H9 (cell line): Measurements from ENCODE around the gene CREB3L2. TPM values are rescaled to one million over a fixed set of nuclear protein-coding genes. Genes with fewer than 3 reads are reported as not detected.

Experiments used
- DNase-seq: peaks from one replicate; pipeline ENCODE4 v3.0.0-alpha.2; 2017
- H2AFZ ChIP-seq: one replicate; pipeline ENCODE4 v1.6.1; 2013; ENCODE audit warnings: mild to moderate bottlenecking, low read length, control low read depth, moderate library complexity
- H2AK5ac ChIP-seq: 2 replicates; pipeline ENCODE4 v1.6.1; 2013; ENCODE audit warnings: low read length, control low read depth, mixed read lengths; ENCODE audit not compliant: insufficient read length
- H2BK120ac ChIP-seq: one replicate; pipeline ENCODE4 v1.6.1; 2013; ENCODE audit warnings: low read depth, mild to moderate bottlenecking, low read length, control low read depth, inconsistent platforms; ENCODE audit not compliant: poor library complexity, severe bottlenecking
- H2BK12ac ChIP-seq: 2 replicates; pipeline ENCODE4 v1.6.1; 2013; ENCODE audit warnings: low read length, control low read depth, mixed read lengths, low read depth; ENCODE audit not compliant: insufficient read length
- H2BK15ac ChIP-seq: 2 replicates; pipeline ENCODE4 v1.6.1; 2013; ENCODE audit warnings: low read depth, low read length, control low read depth
- H2BK20ac ChIP-seq: one replicate; pipeline ENCODE4 v1.6.1; 2013; ENCODE audit warnings: low read depth, mild to moderate bottlenecking, low read length, control low read depth, inconsistent platforms; ENCODE audit not compliant: poor library complexity, severe bottlenecking
- H2BK5ac ChIP-seq: 2 replicates; pipeline ENCODE4 v1.6.1; 2013; ENCODE audit warnings: low read length, control low read depth, mixed read lengths; ENCODE audit not compliant: insufficient read length
- H3K14ac ChIP-seq: 2 replicates; pipeline ENCODE4 v1.6.1; 2013; ENCODE audit warnings: low read length, control low read depth; ENCODE audit not compliant: insufficient read depth
- H3K18ac ChIP-seq: 2 replicates; pipeline ENCODE4 v1.6.1; 2013; ENCODE audit warnings: low read depth, mild to moderate bottlenecking, mixed read lengths, low read length, control low read depth; ENCODE audit not compliant: insufficient read length
- H3K23ac ChIP-seq: 2 replicates; pipeline ENCODE4 v1.6.1; 2013; ENCODE audit warnings: low read length, control low read depth, mixed read lengths, low read depth; ENCODE audit not compliant: insufficient read length
- H3K23me2 ChIP-seq: 2 replicates; pipeline ENCODE4 v1.6.1; 2013; ENCODE audit warnings: low read depth, mild to moderate bottlenecking, mixed read lengths, low read length, control low read depth; ENCODE audit not compliant: insufficient read length, poor library complexity, severe bottlenecking
- H3K27ac ChIP-seq: 2 replicates; pipeline ENCODE4 v1.5.1; 2013; ENCODE audit warnings: low read length, control low read depth, mixed read lengths, low read depth; ENCODE audit not compliant: insufficient read length
- H3K27me3 ChIP-seq: 2 replicates; pipeline ENCODE4 v1.6.1; 2013; ENCODE audit warnings: low read length, control low read depth, inconsistent platforms; ENCODE audit not compliant: insufficient read depth
- H3K4ac ChIP-seq: 2 replicates; pipeline ENCODE4 v1.6.1; 2013; ENCODE audit warnings: low read depth, mild to moderate bottlenecking, control low read depth, inconsistent platforms, low read length, moderate library complexity
- H3K4me1 ChIP-seq: 2 replicates; pipeline ENCODE4 v1.6.1; 2013; ENCODE audit warnings: low read length, control low read depth, inconsistent platforms; ENCODE audit not compliant: insufficient read depth
- H3K4me2 ChIP-seq: 2 replicates; pipeline ENCODE4 v1.6.1; 2013; ENCODE audit warnings: low read length, control low read depth, mixed read lengths; ENCODE audit not compliant: insufficient read length, insufficient read depth
- H3K56ac ChIP-seq: 2 replicates; pipeline ENCODE4 v1.6.1; 2013; ENCODE audit warnings: low read depth, mild to moderate bottlenecking, mixed read lengths, low read length, control low read depth; ENCODE audit not compliant: insufficient read length
- H3K79me1 ChIP-seq: 2 replicates; pipeline ENCODE4 v1.6.1; 2013; ENCODE audit warnings: low read depth, mild to moderate bottlenecking, moderate library complexity, low read length, control low read depth, inconsistent platforms; ENCODE audit not compliant: insufficient read depth, poor library complexity, severe bottlenecking
- H3K79me2 ChIP-seq: 2 replicates; pipeline ENCODE4 v1.6.1; 2013; ENCODE audit warnings: low read length, control low read depth, inconsistent platforms; ENCODE audit not compliant: insufficient read depth
- H3K9ac ChIP-seq: 2 replicates; pipeline ENCODE4 v1.6.1; 2013; ENCODE audit warnings: low read length, control low read depth, mixed read lengths; ENCODE audit not compliant: insufficient read length; ENCODE audit errors: extremely low read depth
- H3K9me3 ChIP-seq: one replicate; pipeline ENCODE4 v1.6.1; 2013; ENCODE audit warnings: low read depth, low read length, inconsistent platforms; ENCODE audit not compliant: control insufficient read depth
- H3T11ph ChIP-seq: one replicate; pipeline ENCODE4 v1.6.1; 2013; ENCODE audit warnings: mild to moderate bottlenecking, low read length, control low read depth, inconsistent platforms
- H4K20me1 ChIP-seq: one replicate; pipeline ENCODE4 v1.6.1; 2013; ENCODE audit not compliant: control insufficient read depth, insufficient read length, insufficient read depth
- H4K5ac ChIP-seq: 2 replicates; pipeline ENCODE4 v1.6.1; 2013; ENCODE audit warnings: low read depth, mild to moderate bottlenecking, mixed read lengths, low read length, control low read depth; ENCODE audit not compliant: insufficient read length
- H4K8ac ChIP-seq: replicated peaks from 2 replicates; pipeline ENCODE4 v1.6.1; 2013; ENCODE audit warnings: low read length, control low read depth, mixed read lengths, low read depth; ENCODE audit not compliant: insufficient read length
- H4K91ac ChIP-seq: 2 replicates; pipeline ENCODE4 v1.6.1; 2013; ENCODE audit warnings: low read depth, mild to moderate bottlenecking, moderate library complexity, mixed read lengths, low read length, control low read depth; ENCODE audit not compliant: insufficient read length
- H3K27ac Mint-ChIP-seq, 3 experiments: 2 replicates in 2 of 3; 3 replicates in 1 of 3; pipeline ENCODE4 v1.8.0; 2020 to 2021; ENCODE audit warnings: mixed read lengths in 3 of 3, mild to moderate bottlenecking in 1 of 3, moderate library complexity in 1 of 3
- H3K27me3 Mint-ChIP-seq: 2 replicates; pipeline ENCODE4 v1.8.0; 2021; ENCODE audit warnings: low read depth, mild to moderate bottlenecking, moderate library complexity, mixed read lengths
- H3K36me3 Mint-ChIP-seq, 3 experiments: 2 replicates in 2 of 3; 3 replicates in 1 of 3; pipeline ENCODE4 v1.8.0; 2020 to 2021; ENCODE audit warnings: low read depth in 3 of 3, mixed read lengths in 3 of 3; ENCODE audit not compliant: insufficient read depth in 1 of 3
- H3K4me1 Mint-ChIP-seq, 2 experiments: 2 replicates each; pipeline ENCODE4 v1.8.0; 2020; ENCODE audit warnings: mixed read lengths in 2 of 2
- H3K4me3 Mint-ChIP-seq, 2 experiments: 2 replicates in 1 of 2; 3 replicates in 1 of 2; pipeline ENCODE4 v1.8.0; 2020 to 2021; ENCODE audit warnings: mild to moderate bottlenecking in 2 of 2, mixed read lengths in 2 of 2, moderate library complexity in 1 of 2
- H3K9me3 Mint-ChIP-seq, 2 experiments: 2 replicates in 1 of 2; 3 replicates in 1 of 2; pipeline ENCODE4 v1.8.0; 2020; ENCODE audit warnings: mild to moderate bottlenecking in 2 of 2, mixed read lengths in 2 of 2, moderate library complexity in 1 of 2
- CTCF ChIP-seq: fragments of 200-600 bp; sonication (generic); conservative IDR thresholded peaks from 3 replicates; pipeline ENCODE4 v1.8.0; 2021; ENCODE audit warnings: antibody characterized with exemption, mild to moderate bottlenecking
- WGBS: extraction: QIAGEN DNeasy Blood & Tissue Kit; methylation state at CpG from one replicate; pipeline ENCODE4 v1.1.7; 2013; ENCODE audit warnings: missing lambda C conversion rate, low lambda C conversion rate, mixed read lengths; ENCODE audit not compliant: insufficient read length; ENCODE audit errors: extremely low coverage; 5-methylcytosine and 5-hydroxymethylcytosine counted together
- total RNA-seq: library from RNA; stranded (reverse); gene quantifications from 2 replicates; pipeline ENCODE4 v1.2.1, GENCODE V29; 2021

The CREB3L2 gene
- total RNA-seq, 1 experiment from 2014 or later = 60.7 TPM

GRCh38 chr7:138009350-138009653, 7.4 kb upstream of the CREB3L2 start:
- WGBS = no CpG with 5 or more reads among the region's 1 CpG
- Histone ChIP-seq H3K14ac (no peak overlapping the region), H4K20me1 (no peaks in the 10 kb centered on the region), H3K9me3 (no peaks in the 10 kb centered on the region), H3K79me1 (no peaks in the 10 kb centered on the region), H4K5ac (no peak overlapping the region), H3K18ac (no peak overlapping the region), H2BK15ac (no peak overlapping the region), H3K27ac (no peak overlapping the region), H2BK12ac (no peak overlapping the region), H2BK120ac (no peak overlapping the region), H3K79me2 (no peaks in the 10 kb centered on the region), H3K23ac (no peak overlapping the region), H2AK5ac (no peak overlapping the region), H3K4me1 (no peaks in the 10 kb centered on the region), H2BK5ac (no peak overlapping the region), H3K9ac (no peak overlapping the region), H3K23me2 (no peaks in the 10 kb centered on the region), H3T11ph (no peak overlapping the region), H4K91ac (no peak overlapping the region), H2AFZ (no peak overlapping the region), H3K27me3 (no peaks in the 10 kb centered on the region), H3K4ac (no peak overlapping the region), H4K8ac (no peak overlapping the region), H3K56ac (no peak overlapping the region), H2BK20ac (no peak overlapping the region), H3K4me2 (no peak overlapping the region)
- TF ChIP-seq CTCF = no peak
- DNase-seq = no peak
- no peaks in the 10 kb centered on the region for H3K27me3 Mint-ChIP-seq
- no peaks in the 10 kb centered on the region for H3K36me3 Mint-ChIP-seq
- H3K27ac Mint-ChIP-seq = peak overlapping the region in 2 of 3 experiments; percentile 61 to 96; a peak in 1 of 7 replicates
- H3K4me3 Mint-ChIP-seq = no peak overlapping the region
- no peaks in the 10 kb centered on the region; a peak in 1 of 5 replicates for H3K9me3 Mint-ChIP-seq
- peaks cover 16 to 23% of the 10 kb centered on the region in 2 experiments for H3K4me1 Mint-ChIP-seq
